ENCODE results near the gene ZNF41.

The ZNF41 gene

DNA sequence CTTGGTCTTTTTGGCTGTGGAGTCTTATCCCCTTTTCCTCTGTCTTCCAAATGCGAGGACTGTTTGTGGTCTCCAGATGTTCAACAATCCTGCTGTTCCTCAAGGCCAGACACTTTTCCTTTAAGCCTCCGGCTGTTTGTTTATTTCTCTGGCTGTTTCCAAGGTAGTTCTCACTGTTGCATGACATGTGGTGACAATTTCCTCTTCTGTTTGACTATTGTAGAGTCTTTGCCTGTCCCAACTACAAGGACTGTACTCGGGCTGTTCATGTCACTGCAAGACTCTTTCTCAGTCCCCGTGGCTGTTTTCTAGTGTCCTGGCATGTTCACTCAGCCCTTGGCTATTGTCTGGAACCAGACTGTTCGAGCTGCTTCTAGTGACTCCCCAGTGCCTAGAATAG lies 62.1 kb downstream of the ZNF41 start:
- no peak for DNase-seq (ENCODE audit: low spot score)
- in situ Hi-C loops (cut with MboI; ENCODE audit: low pct_unique_long_range_greater_than_20kb, low sequenced_read_pairs, unreplicated experiment), result no loop called here
- TF ChIP-seq, protein P1, sequence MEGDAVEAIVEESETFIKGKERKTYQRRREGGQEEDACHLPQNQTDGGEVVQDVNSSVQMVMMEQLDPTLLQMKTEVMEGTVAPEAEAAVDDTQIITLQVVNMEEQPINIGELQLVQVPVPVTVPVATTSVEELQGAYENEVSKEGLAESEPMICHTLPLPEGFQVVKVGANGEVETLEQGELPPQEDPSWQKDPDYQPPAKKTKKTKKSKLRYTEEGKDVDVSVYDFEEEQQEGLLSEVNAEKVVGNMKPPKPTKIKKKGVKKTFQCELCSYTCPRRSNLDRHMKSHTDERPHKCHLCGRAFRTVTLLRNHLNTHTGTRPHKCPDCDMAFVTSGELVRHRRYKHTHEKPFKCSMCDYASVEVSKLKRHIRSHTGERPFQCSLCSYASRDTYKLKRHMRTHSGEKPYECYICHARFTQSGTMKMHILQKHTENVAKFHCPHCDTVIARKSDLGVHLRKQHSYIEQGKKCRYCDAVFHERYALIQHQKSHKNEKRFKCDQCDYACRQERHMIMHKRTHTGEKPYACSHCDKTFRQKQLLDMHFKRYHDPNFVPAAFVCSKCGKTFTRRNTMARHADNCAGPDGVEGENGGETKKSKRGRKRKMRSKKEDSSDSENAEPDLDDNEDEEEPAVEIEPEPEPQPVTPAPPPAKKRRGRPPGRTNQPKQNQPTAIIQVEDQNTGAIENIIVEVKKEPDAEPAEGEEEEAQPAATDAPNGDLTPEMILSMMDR (IDR thresholded peaks at IDR 0.05; ENCODE audit: extremely low read depth, insufficient read depth, missing control alignments), result no peak

DNA sequence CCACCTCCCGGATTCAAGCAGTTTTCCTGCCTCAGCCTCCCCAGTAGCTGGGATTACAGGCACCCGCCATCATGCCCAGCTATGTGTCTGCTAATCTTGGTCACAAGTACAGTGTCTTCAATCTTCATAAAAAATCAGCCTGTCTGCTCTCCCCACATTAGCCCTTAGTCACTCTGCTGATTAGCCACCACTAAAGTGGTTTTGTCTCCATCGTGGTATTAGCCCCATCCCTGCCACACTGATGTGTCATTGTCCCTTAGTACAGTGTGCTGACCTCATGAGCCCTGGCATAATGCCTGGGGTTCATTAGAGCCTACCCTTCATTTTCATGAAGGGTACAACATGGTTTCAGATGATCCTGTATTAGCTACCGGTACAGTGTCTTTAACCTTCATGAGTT lies 62.8 kb downstream of the ZNF41 start:
- DNase-seq (ENCODE audit: low spot score), result no peak
- TF ChIP-seq, protein P1 (IDR thresholded peaks at IDR 0.05; ENCODE audit: extremely low read depth, insufficient read depth, missing control alignments), result no peak
- in situ Hi-C loops (cut with MboI; ENCODE audit: low pct_unique_long_range_greater_than_20kb, low sequenced_read_pairs, unreplicated experiment), result no loop called here

DNA sequence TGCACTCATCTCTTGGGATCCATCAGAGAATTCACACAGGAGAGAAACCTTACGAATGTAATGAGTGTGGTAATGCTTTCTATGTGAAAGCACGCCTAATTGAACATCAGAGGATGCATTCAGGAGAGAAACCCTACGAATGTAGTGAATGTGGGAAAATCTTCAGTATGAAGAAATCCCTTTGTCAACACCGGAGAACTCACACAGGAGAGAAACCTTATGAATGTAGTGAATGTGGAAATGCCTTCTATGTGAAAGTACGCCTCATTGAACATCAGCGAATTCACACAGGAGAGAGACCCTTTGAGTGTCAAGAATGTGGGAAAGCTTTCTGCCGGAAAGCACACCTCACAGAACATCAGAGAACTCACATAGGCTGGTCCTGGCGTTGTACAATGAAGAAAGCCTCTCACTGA lies 69.8 kb downstream of the ZNF41 start:
- TF ChIP-seq, protein P1 (IDR thresholded peaks at IDR 0.05; ENCODE audit: extremely low read depth, insufficient read depth, missing control alignments), result no peak
- no peak for DNase-seq (ENCODE audit: low spot score)
- in situ Hi-C loops (cut with MboI; ENCODE audit: low pct_unique_long_range_greater_than_20kb, low sequenced_read_pairs, unreplicated experiment), result no loop called here
